HepG2 (cell line): ENCODE measurements around the gene GSDMA. TPM values are rescaled to one million over a fixed set of nuclear protein-coding genes. Genes with fewer than 3 reads are reported as not detected.

Experiments
- CENPT ChIP-seq: sonication (generic); formaldehyde crosslinking; IDR thresholded peaks from 2 replicates; pipeline ENCODE4 v1.8.0; 2022; ENCODE audit warnings: low read depth, mild to moderate bottlenecking, moderate library complexity, missing genetic modification reagents
- ESRRA ChIP-seq: sonication (generic); formaldehyde crosslinking; IDR thresholded peaks from 2 replicates; pipeline ENCODE4 v1.5.1; 2020; ENCODE audit warnings: mild to moderate bottlenecking, low read depth, missing genetic modification reagents
- ETV5 ChIP-seq: IDR thresholded peaks from 2 replicates; pipeline ENCODE4 v1.6.1; 2018; ENCODE audit warnings: missing biosample characterization, missing genetic modification reagents, inconsistent platforms, borderline replicate concordance
- KDM6A ChIP-seq: IDR thresholded peaks from 2 replicates; pipeline ENCODE4 v1.6.1; 2016; ENCODE audit warnings: low read depth
- MIER3 ChIP-seq: IDR thresholded peaks from 2 replicates; pipeline ENCODE4 v1.6.1; 2016; ENCODE audit warnings: missing compliant biosample characterization, borderline replicate concordance
- MIXL1 ChIP-seq: IDR thresholded peaks from 2 replicates; pipeline ENCODE4 v1.6.1; 2016
- NR2C2 ChIP-seq: sonication (generic); formaldehyde crosslinking; IDR thresholded peaks from 2 replicates; pipeline ENCODE4 v1.4.0; 2020; ENCODE audit warnings: missing genetic modification reagents, mild to moderate bottlenecking, moderate library complexity, borderline replicate concordance
- SP140L ChIP-seq: sonication (generic); formaldehyde crosslinking; IDR thresholded peaks from 2 replicates; pipeline ENCODE4 v1.4.0; 2020; ENCODE audit warnings: missing genetic modification reagents, borderline replicate concordance
- TBL1XR1 ChIP-seq: fragments of 150-350 bp; IDR thresholded peaks from 2 replicates; pipeline ENCODE4 v1.6.1; 2014; ENCODE audit warnings: borderline replicate concordance, low read length; ENCODE audit not compliant: partially characterized antibody
- ZBTB7A ChIP-seq: sonication (generic); formaldehyde crosslinking; IDR thresholded peaks from 2 replicates; pipeline ENCODE4 v1.8.0; 2022; ENCODE audit warnings: mild to moderate bottlenecking, missing genetic modification reagents
- ZNF766 ChIP-seq: sonication (generic); formaldehyde crosslinking; IDR thresholded peaks from 2 replicates; pipeline ENCODE4 v1.5.0; 2020; ENCODE audit warnings: missing genetic modification reagents, borderline replicate concordance
- polyA plus RNA-seq, 8 experiments: library from polyadenylated mRNA; depleted of rRNA in 3 of 8; stranded (reverse) in 7 of 8; unstranded in 1 of 8; fragments of >200 nt; fragmentation: Illumina TruSeq in 4 of 8; extraction: Trizol in 4 of 8; gene quantifications; 2 replicates each; pipeline versions ENCODE4 v1.2.1 to v1.2.3, GENCODE V29; 2011 to 2016; ENCODE audit warnings: low read depth in 4 of 8, missing spikeins in 1 of 8, mixed read lengths in 1 of 8; ENCODE audit not compliant: insufficient read depth in 1 of 8
- total RNA-seq, 5 experiments: library from RNA; depleted of rRNA; stranded (reverse); fragments of >200 nt; fragmentation: Illumina TruSeq; extraction: Trizol; gene quantifications; 2 replicates each; pipeline ENCODE4 v1.2.3, GENCODE V29; 2016; ENCODE audit warnings: low read depth in 1 of 5
- TF ChIP-seq, protein P1 (sequence below): IDR thresholded peaks from 2 replicates; pipeline ENCODE4 v1.6.1; 2012; ENCODE audit warnings: low read length, improper control_type of control experiment
- TF ChIP-seq, protein P2 (sequence below): sonication (generic); formaldehyde crosslinking; IDR thresholded peaks from 2 replicates; pipeline ENCODE4 v1.4.0; 2020; ENCODE audit warnings: missing genetic modification reagents
- TF ChIP-seq, protein P3 (sequence below): IDR thresholded peaks from 2 replicates; pipeline ENCODE4 v1.6.1; 2016; ENCODE audit warnings: low read depth, missing genetic modification reagents, missing compliant biosample characterization

The GSDMA gene
- total and polyA plus RNA-seq, 2 of the 13 experiments (the other 11 are each of a cell fraction or from before 2014, with no cell fraction given): not detected

DNA sequence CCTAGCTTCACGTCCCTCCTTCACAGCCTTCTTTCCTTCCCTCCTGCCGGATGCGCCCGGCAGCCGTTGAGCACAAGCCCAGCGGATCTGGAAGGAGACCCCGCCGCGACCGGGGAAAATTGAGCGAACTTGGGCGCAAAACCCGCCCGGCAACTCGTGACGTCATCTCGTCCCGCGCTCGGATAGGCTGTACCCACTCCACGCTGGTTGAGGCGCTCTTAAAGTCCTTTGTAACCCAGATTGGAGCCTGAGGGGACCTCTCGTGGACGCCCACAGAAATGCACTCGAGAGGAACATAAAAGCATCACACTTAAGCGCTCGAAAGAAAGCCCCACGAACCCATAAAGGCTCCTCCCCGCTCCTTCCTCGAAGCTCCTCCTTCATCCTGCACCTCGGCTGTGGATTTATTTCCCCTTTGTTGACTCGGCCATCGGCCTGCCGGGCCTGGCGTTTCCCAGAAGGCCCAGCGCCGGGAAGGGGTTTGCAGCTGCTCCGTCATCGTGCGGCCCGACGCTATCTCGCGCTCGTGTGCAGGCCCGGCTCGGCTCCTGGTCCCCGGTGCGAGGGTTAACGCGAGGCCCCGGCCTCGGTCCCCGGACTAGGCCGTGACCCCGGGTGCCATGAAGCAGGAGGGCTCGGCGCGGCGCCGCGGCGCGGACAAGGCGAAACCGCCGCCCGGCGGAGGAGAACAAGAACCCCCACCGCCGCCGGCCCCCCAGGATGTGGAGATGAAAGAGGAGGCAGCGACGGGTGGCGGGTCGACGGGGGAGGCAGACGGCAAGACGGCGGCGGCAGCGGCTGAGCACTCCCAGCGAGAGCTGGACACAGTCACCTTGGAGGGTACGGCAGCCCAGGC is 17.8 kb downstream of the GSDMA start, which contains the start of gene PSMD3 (continued):
- TF ChIP-seq, protein P1, sequence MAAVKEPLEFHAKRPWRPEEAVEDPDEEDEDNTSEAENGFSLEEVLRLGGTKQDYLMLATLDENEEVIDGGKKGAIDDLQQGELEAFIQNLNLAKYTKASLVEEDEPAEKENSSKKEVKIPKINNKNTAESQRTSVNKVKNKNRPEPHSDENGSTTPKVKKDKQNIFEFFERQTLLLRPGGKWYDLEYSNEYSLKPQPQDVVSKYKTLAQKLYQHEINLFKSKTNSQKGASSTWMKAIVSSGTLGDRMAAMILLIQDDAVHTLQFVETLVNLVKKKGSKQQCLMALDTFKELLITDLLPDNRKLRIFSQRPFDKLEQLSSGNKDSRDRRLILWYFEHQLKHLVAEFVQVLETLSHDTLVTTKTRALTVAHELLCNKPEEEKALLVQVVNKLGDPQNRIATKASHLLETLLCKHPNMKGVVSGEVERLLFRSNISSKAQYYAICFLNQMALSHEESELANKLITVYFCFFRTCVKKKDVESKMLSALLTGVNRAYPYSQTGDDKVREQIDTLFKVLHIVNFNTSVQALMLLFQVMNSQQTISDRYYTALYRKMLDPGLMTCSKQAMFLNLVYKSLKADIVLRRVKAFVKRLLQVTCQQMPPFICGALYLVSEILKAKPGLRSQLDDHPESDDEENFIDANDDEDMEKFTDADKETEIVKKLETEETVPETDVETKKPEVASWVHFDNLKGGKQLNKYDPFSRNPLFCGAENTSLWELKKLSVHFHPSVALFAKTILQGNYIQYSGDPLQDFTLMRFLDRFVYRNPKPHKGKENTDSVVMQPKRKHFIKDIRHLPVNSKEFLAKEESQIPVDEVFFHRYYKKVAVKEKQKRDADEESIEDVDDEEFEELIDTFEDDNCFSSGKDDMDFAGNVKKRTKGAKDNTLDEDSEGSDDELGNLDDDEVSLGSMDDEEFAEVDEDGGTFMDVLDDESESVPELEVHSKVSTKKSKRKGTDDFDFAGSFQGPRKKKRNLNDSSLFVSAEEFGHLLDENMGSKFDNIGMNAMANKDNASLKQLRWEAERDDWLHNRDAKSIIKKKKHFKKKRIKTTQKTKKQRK: no peak
- TF ChIP-seq ZBTB7A (CRISPR knock-in tag) (peak; percentile 83; the same call in 1 of the 2 replicates), ZNF766 (CRISPR knock-in tag) (peak; percentile 90), MIXL1 (peak; percentile 96), SP140L (CRISPR knock-in tag) (peak; percentile 75; the same call in 1 of the 2 replicates), ESRRA (CRISPR knock-in tag) (peak; percentile 83), KDM6A (CRISPR knock-in tag) (no peak), NR2C2 (CRISPR knock-in tag) (peak; percentile 88), TBL1XR1 (peak; percentile 68), CENPT (CRISPR knock-in tag) (peak; percentile 89), MIER3 (CRISPR knock-in tag) (peak; percentile 98; the same call in 1 of the 2 replicates), ETV5 (CRISPR knock-in tag) (peak; percentile 59)
- TF ChIP-seq, protein P2, sequence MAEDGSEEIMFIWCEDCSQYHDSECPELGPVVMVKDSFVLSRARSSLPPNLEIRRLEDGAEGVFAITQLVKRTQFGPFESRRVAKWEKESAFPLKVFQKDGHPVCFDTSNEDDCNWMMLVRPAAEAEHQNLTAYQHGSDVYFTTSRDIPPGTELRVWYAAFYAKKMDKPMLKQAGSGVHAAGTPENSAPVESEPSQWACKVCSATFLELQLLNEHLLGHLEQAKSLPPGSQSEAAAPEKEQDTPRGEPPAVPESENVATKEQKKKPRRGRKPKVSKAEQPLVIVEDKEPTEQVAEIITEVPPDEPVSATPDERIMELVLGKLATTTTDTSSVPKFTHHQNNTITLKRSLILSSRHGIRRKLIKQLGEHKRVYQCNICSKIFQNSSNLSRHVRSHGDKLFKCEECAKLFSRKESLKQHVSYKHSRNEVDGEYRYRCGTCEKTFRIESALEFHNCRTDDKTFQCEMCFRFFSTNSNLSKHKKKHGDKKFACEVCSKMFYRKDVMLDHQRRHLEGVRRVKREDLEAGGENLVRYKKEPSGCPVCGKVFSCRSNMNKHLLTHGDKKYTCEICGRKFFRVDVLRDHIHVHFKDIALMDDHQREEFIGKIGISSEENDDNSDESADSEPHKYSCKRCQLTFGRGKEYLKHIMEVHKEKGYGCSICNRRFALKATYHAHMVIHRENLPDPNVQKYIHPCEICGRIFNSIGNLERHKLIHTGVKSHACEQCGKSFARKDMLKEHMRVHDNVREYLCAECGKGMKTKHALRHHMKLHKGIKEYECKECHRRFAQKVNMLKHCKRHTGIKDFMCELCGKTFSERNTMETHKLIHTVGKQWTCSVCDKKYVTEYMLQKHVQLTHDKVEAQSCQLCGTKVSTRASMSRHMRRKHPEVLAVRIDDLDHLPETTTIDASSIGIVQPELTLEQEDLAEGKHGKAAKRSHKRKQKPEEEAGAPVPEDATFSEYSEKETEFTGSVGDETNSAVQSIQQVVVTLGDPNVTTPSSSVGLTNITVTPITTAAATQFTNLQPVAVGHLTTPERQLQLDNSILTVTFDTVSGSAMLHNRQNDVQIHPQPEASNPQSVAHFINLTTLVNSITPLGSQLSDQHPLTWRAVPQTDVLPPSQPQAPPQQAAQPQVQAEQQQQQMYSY: peak; percentile 41; the same call in 1 of the 2 replicates
- TF ChIP-seq, protein P3, sequence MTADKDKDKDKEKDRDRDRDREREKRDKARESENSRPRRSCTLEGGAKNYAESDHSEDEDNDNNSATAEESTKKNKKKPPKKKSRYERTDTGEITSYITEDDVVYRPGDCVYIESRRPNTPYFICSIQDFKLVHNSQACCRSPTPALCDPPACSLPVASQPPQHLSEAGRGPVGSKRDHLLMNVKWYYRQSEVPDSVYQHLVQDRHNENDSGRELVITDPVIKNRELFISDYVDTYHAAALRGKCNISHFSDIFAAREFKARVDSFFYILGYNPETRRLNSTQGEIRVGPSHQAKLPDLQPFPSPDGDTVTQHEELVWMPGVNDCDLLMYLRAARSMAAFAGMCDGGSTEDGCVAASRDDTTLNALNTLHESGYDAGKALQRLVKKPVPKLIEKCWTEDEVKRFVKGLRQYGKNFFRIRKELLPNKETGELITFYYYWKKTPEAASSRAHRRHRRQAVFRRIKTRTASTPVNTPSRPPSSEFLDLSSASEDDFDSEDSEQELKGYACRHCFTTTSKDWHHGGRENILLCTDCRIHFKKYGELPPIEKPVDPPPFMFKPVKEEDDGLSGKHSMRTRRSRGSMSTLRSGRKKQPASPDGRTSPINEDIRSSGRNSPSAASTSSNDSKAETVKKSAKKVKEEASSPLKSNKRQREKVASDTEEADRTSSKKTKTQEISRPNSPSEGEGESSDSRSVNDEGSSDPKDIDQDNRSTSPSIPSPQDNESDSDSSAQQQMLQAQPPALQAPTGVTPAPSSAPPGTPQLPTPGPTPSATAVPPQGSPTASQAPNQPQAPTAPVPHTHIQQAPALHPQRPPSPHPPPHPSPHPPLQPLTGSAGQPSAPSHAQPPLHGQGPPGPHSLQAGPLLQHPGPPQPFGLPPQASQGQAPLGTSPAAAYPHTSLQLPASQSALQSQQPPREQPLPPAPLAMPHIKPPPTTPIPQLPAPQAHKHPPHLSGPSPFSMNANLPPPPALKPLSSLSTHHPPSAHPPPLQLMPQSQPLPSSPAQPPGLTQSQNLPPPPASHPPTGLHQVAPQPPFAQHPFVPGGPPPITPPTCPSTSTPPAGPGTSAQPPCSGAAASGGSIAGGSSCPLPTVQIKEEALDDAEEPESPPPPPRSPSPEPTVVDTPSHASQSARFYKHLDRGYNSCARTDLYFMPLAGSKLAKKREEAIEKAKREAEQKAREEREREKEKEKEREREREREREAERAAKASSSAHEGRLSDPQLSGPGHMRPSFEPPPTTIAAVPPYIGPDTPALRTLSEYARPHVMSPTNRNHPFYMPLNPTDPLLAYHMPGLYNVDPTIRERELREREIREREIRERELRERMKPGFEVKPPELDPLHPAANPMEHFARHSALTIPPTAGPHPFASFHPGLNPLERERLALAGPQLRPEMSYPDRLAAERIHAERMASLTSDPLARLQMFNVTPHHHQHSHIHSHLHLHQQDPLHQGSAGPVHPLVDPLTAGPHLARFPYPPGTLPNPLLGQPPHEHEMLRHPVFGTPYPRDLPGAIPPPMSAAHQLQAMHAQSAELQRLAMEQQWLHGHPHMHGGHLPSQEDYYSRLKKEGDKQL (CRISPR knock-in tag): peak; percentile 55; the same call in 1 of the 2 replicates
